Osteocyte (in vitro differentiated cells): ENCODE measurements around the gene COA1. TPM values are rescaled to one million over a fixed set of nuclear protein-coding genes. Genes with fewer than 3 reads are reported as not detected.

Source experiments
- DNase-seq: peaks from one replicate; pipeline ENCODE4 v3.0.0; 2021; ENCODE audit warnings: mixed read lengths; ENCODE audit not compliant: unreplicated experiment; ENCODE audit errors: extremely low spot score
- H3K27ac Mint-ChIP-seq: one replicate; pipeline ENCODE4 v1.8.0; 2021; ENCODE audit warnings: mild to moderate bottlenecking, mixed read lengths; ENCODE audit not compliant: unreplicated experiment
- H3K27me3 Mint-ChIP-seq: one replicate; pipeline ENCODE4 v1.8.0; 2021; ENCODE audit warnings: mixed read lengths; ENCODE audit not compliant: unreplicated experiment
- H3K36me3 Mint-ChIP-seq: one replicate; pipeline ENCODE4 v1.8.0; 2021; ENCODE audit warnings: mixed read lengths; ENCODE audit not compliant: unreplicated experiment
- H3K4me1 Mint-ChIP-seq: one replicate; pipeline ENCODE4 v1.8.0; 2021; ENCODE audit warnings: mixed read lengths; ENCODE audit not compliant: unreplicated experiment
- H3K4me3 Mint-ChIP-seq: one replicate; pipeline ENCODE4 v1.8.0; 2021; ENCODE audit warnings: mild to moderate bottlenecking, moderate library complexity, mixed read lengths; ENCODE audit not compliant: unreplicated experiment
- H3K9me3 Mint-ChIP-seq: one replicate; pipeline ENCODE4 v1.8.0; 2021; ENCODE audit warnings: mixed read lengths; ENCODE audit not compliant: unreplicated experiment
- total RNA-seq: library from RNA; stranded (reverse); gene quantifications from 2 replicates; pipeline ENCODE4 v1.2.1, GENCODE V29; 2021
- TF ChIP-seq, protein P1 (sequence below): fragments of 200-600 bp; sonication (generic); IDR thresholded peaks from 2 replicates; pipeline ENCODE4 v1.5.0; 2021; ENCODE audit warnings: antibody characterized with exemption, mild to moderate bottlenecking, moderate library complexity

Gene COA1
- total RNA-seq, 1 donor from 2014 or later: 45.9 TPM

DNA sequence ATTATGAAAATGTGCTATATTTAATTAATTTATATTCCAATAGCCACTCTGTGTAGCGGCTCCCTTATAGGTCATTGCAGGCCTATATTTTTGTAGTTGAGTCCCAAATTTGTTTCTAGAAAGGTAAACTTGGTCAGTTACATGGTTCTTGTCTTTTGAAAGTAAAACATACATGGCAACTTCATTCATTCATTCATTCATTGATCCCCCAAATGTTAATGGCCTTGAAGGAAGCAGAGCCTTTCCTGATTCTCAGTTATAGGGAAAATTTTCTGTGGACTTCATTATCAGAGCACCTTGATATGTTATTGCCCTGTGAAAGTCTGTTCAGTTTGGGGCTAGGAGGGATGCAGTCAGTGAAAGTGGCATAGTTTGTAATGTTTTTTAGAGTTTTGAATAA lies 32.1 kb upstream of the COA1 start:
- H3K4me1 Mint-ChIP-seq: peaks cover 33% of the 10 kb centered on the region
- no peaks in the 10 kb centered on the region for H3K36me3 Mint-ChIP-seq
- H3K27me3 Mint-ChIP-seq: peaks cover 12% of the 10 kb centered on the region
- no peak overlapping the region for H3K4me3 Mint-ChIP-seq
- H3K27ac Mint-ChIP-seq: no peak overlapping the region
- TF ChIP-seq, protein P1, sequence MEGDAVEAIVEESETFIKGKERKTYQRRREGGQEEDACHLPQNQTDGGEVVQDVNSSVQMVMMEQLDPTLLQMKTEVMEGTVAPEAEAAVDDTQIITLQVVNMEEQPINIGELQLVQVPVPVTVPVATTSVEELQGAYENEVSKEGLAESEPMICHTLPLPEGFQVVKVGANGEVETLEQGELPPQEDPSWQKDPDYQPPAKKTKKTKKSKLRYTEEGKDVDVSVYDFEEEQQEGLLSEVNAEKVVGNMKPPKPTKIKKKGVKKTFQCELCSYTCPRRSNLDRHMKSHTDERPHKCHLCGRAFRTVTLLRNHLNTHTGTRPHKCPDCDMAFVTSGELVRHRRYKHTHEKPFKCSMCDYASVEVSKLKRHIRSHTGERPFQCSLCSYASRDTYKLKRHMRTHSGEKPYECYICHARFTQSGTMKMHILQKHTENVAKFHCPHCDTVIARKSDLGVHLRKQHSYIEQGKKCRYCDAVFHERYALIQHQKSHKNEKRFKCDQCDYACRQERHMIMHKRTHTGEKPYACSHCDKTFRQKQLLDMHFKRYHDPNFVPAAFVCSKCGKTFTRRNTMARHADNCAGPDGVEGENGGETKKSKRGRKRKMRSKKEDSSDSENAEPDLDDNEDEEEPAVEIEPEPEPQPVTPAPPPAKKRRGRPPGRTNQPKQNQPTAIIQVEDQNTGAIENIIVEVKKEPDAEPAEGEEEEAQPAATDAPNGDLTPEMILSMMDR: no peak
- H3K9me3 Mint-ChIP-seq: no peaks in the 10 kb centered on the region
- no peak for DNase-seq

DNA sequence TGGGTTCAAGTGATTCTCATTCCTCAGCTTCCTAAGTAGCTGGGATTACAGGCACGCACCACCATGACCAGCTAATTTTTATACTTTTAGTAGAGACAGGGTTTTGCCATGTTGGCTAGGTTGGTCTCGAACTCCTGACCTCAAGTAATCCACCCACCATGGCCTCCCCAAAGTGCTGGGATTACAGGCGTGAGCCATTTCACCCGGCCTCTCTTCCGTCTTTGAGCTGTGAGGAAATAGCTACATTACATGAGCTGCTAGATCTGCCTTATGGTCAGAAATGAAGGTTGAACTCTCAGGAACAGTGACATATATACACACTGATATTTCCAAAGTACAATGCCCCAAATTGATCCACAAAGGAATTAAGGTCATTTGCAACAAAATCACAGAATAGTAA lies 31.5 kb upstream of the COA1 start:
- Mint-ChIP-seq H3K4me3 (no peak overlapping the region), H3K27ac (no peak overlapping the region), H3K4me1 (peaks cover 36% of the 10 kb centered on the region), H3K9me3 (no peaks in the 10 kb centered on the region), H3K36me3 (no peaks in the 10 kb centered on the region), H3K27me3 (peaks cover 12% of the 10 kb centered on the region)
- TF ChIP-seq, protein P1: no peak
- DNase-seq: peak; percentile 13

DNA sequence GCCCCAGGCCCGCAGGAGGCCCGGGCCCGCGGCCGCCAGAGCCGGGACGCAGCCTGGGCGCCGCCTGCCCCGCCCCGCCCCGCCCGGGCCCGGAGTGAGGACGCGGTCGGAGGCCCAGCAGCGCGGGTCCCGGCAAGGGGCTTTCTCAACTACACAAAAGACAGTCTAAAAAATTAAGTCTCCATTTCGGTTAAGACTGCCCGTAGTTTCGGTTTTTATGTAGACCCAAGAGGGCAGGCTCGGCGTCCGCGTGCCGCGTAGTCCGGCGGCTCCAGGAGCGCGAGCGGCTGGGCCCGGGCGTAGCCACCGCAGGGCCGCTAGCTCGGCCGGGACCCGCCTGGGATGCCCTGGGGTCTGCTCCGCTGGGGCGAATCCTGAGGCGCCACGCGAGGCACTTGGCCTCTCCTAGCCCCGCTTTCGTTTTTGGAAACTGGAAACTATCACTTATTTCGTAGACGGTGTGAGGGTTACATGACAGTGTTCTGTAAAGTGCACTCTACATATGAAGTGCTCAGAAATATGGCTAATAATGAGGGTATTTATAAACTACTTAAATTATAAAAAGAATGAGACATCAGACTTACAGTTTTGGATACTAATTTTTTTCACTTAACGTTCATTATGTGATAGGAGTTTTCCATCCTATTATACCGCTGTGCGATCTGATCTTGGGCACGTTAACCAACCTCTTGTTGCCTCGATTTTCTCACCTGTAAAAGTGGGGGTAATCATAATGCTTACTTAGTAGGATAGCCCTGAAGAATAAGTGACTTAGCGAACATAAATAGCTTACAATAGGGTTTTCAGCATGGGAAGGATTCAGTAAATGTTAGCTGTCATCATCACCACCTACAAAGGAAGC lies 29.7 kb upstream of the COA1 start:
- Mint-ChIP-seq H3K27ac (peak overlapping the region; percentile 67), H3K4me3 (peak overlapping the region; percentile 81), H3K27me3 (peaks cover 19% of the 10 kb centered on the region), H3K9me3 (no peaks in the 10 kb centered on the region), H3K36me3 (no peaks in the 10 kb centered on the region), H3K4me1 (peaks cover 30% of the 10 kb centered on the region)
- peak; percentile 89 for DNase-seq
- TF ChIP-seq, protein P1: no peak

DNA sequence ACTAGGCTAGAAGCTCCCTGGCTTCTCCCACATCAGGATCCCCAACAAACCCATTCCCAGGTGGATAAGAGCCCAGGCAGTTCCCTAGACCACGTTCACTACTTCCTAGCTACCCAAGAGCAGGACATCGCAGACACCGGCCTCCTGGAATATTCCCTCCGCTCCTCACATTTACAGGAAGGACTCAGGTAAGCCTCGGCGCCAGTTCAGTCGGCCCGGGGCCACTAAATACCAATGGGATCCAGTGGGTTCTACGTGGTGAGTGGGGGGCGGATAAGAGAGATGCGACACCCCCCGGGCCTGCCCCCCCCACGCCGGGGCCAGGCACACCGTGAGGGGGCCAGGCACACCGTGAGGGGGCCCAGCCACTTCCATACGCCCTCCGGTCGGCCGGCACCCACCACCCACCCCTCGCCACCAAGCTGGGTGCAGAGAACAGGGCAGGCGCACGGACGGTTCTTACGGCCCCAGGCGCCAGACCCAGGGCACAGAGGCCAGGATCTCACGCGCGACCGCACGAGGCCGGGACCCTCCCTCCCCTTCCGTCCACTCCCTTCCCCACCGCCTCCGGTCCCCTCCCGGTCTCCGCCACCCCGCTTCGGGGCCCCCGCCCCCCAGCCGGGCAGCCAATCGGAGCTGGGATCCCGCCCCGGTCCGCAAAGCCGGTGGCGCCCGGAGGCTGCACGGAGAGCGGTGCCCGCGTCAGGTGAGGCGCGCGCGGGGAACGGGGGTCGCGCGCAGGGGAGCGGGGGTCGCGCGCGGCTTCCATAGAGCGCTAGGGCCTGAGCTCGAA lies 28.9 kb upstream of the COA1 start, which contains the start of gene BLVRA:
Gene BLVRA, plus strand, starts transcription at position 652 of the 793 bp plus-strand sequence. CDS start 12,479 bp downstream, outside the sequence.
- Mint-ChIP-seq H3K27me3 (peaks cover 25% of the 10 kb centered on the region), H3K4me3 (peak within 1 kb of the TSS; percentile 81), H3K27ac (peak within 1 kb of the TSS; percentile 67), H3K9me3 (no peaks in the 10 kb centered on the region), H3K36me3 (no peaks in the 10 kb centered on the region), H3K4me1 (peaks cover 25% of the 10 kb centered on the region)
- DNase-seq: peak; percentile 88
- TF ChIP-seq, protein P1: no peak
